NK-92 (cell line): ENCODE results near the gene RABL6.

Source experiments
- DNase-seq: peaks from one replicate; lab custom pipeline; 2025; ENCODE audit not compliant: unreplicated experiment; lab: John Stamatoyannopoulos, UW

The RABL6 gene

GRCh38 chr9:136844761-136845464, 37.2 kb downstream of the RABL6 start:
- no peak for DNase-seq

- no peak for DNase-seq
Observed at GRCh38 chr9:136845465-136846260, 37.9 kb downstream of the RABL6 start.

GRCh38 chr9:136846376-136847087, 38.8 kb downstream of the RABL6 start:
- no peak for DNase-seq

- DNase-seq, result no peak
Observed at GRCh38 chr9:136847088-136847825, 39.5 kb downstream of the RABL6 start.

GRCh38 chr9:136847826-136848392, 40.2 kb downstream of the RABL6 start:
- DNase-seq, result no peak

GRCh38 chr9:136848393-136849037, 40.8 kb downstream of the RABL6 start:
- no peak for DNase-seq

GRCh38 chr9:136849038-136849959, 41.6 kb downstream of the RABL6 start, which contains the start of gene PHPT1:
TSS of gene PHPT1 (plus strand) at chr9:136849409. CDS start at chr9:136849431, 22 bp downstream.
- peak; percentile 53 for DNase-seq

GRCh38 chr9:136849960-136850865, 42.5 kb downstream of the RABL6 start:
- DNase-seq, result no peak

- no peak for DNase-seq
Observed at GRCh38 chr9:136850866-136851775, 43.4 kb downstream of the RABL6 start.

GRCh38 chr9:136851941-136852663, 44.4 kb downstream of the RABL6 start, which contains the start of gene MAMDC4:
TSS of gene MAMDC4 (plus strand) at chr9:136852346. CDS start at chr9:136852417, 71 bp downstream.
- DNase-seq, result no peak

- no peak for DNase-seq
Observed at GRCh38 chr9:136852664-136853595, 45.2 kb downstream of the RABL6 start.

- DNase-seq, result no peak
Observed at GRCh38 chr9:136853596-136854112, 45.9 kb downstream of the RABL6 start.

- DNase-seq, result no peak
Observed at GRCh38 chr9:136854113-136854841, 46.5 kb downstream of the RABL6 start.

- DNase-seq, result no peak
Observed at GRCh38 chr9:136854842-136855460, 47.2 kb downstream of the RABL6 start.
